Smooth muscle cell (in vitro differentiated cells): ENCODE measurements around the gene CITED1. TPM values are rescaled to one million over a fixed set of nuclear protein-coding genes. Genes with fewer than 3 reads are reported as not detected.

Source experiments
- DNase-seq: peaks from one replicate; lab custom pipeline; 2025; ENCODE audit not compliant: unreplicated experiment; lab: John Stamatoyannopoulos, UW
- H2AFZ ChIP-seq: fragments of 200-600 bp; sonication (generic); 2 replicates; pipeline ENCODE4 v1.6.0; 2016; ENCODE audit warnings: antibody characterized with exemption, low read depth, mild to moderate bottlenecking
- H3F3A ChIP-seq: fragments of 200-600 bp; sonication (generic); 2 replicates; pipeline ENCODE4 v1.6.0; 2017; ENCODE audit warnings: antibody characterized with exemption, low read depth
- H3K27ac ChIP-seq: fragments of 200-600 bp; sonication (generic); 2 replicates; pipeline ENCODE4 v1.5.1; 2016; ENCODE audit warnings: low read depth, mild to moderate bottlenecking
- H3K27me3 ChIP-seq: fragments of 200-600 bp; sonication (generic); 2 replicates; pipeline ENCODE4 v1.6.1; 2016; ENCODE audit warnings: low read depth, mild to moderate bottlenecking
- H3K36me3 ChIP-seq: fragments of 200-600 bp; sonication (generic); 2 replicates; pipeline ENCODE4 v1.5.1; 2016; ENCODE audit warnings: low read depth
- H3K4me1 ChIP-seq: fragments of 200-600 bp; sonication (generic); 2 replicates; pipeline ENCODE4 v1.5.1; 2016; ENCODE audit warnings: low read depth
- H3K4me2 ChIP-seq: fragments of 200-600 bp; sonication (generic); 2 replicates; pipeline ENCODE4 v1.6.0; 2016; ENCODE audit warnings: mild to moderate bottlenecking
- H3K4me3 ChIP-seq: fragments of 200-600 bp; sonication (generic); 2 replicates; pipeline ENCODE4 v1.5.1; 2016; ENCODE audit warnings: mild to moderate bottlenecking
- H3K79me2 ChIP-seq: fragments of 200-600 bp; sonication (generic); 2 replicates; pipeline ENCODE4 v1.6.0; 2016; ENCODE audit warnings: low read depth, mild to moderate bottlenecking
- H3K9ac ChIP-seq: fragments of 200-600 bp; sonication (generic); 2 replicates; pipeline ENCODE4 v1.6.0; 2016; ENCODE audit warnings: low read depth
- H3K9me3 ChIP-seq: fragments of 200-600 bp; sonication (generic); replicated peaks from 2 replicates; pipeline ENCODE4 v1.5.1; 2016; ENCODE audit warnings: low read depth
- H4K20me1 ChIP-seq: fragments of 200-600 bp; sonication (generic); 2 replicates; pipeline ENCODE4 v1.6.0; 2016; ENCODE audit warnings: low read depth
- WGBS: methylation state at CpG from one replicate; pipeline ENCODE4 v1.1.7; 2016; ENCODE audit warnings: low lambda C conversion rate; 5-methylcytosine and 5-hydroxymethylcytosine counted together
- polyA plus RNA-seq: library from polyadenylated mRNA; unstranded; fragments of >200 nt; fragmentation: Nextera tagmentation; extraction: Ambion mirVana; gene quantifications from 2 replicates; pipeline ENCODE4 v1.2.1, GENCODE V29; 2016
- total RNA-seq: library from RNA; depleted of rRNA; stranded (reverse); fragments of >200 nt; gene quantifications from 2 replicates; pipeline ENCODE4 v1.2.3, GENCODE V29; 2014
- TF ChIP-seq, protein P1 (sequence below): fragments of 200-600 bp; sonication (generic); IDR thresholded peaks from 2 replicates; pipeline ENCODE4 v1.5.1; 2017; ENCODE audit warnings: borderline replicate concordance, mild to moderate bottlenecking, antibody characterized with exemption; ENCODE audit not compliant: insufficient read depth, poor library complexity, severe bottlenecking

The CITED1 gene
- total and polyA plus RNA-seq, 2 experiments from 2014 or later: 0.42 to 1.0 TPM

- no peaks in the 10 kb centered on the region for H3K27me3 ChIP-seq
- 80% methylated on average over 3 of the region's 3 CpGs for WGBS
- H3F3A ChIP-seq: no peaks in the 10 kb centered on the region
- no peaks in the 10 kb centered on the region for H3K79me2 ChIP-seq
- no peak overlapping the region for H3K4me3 ChIP-seq
- no peak overlapping the region for H3K9ac ChIP-seq
- no peaks in the 10 kb centered on the region for H3K4me1 ChIP-seq
- no peak overlapping the region for H2AFZ ChIP-seq
- TF ChIP-seq, protein P1, sequence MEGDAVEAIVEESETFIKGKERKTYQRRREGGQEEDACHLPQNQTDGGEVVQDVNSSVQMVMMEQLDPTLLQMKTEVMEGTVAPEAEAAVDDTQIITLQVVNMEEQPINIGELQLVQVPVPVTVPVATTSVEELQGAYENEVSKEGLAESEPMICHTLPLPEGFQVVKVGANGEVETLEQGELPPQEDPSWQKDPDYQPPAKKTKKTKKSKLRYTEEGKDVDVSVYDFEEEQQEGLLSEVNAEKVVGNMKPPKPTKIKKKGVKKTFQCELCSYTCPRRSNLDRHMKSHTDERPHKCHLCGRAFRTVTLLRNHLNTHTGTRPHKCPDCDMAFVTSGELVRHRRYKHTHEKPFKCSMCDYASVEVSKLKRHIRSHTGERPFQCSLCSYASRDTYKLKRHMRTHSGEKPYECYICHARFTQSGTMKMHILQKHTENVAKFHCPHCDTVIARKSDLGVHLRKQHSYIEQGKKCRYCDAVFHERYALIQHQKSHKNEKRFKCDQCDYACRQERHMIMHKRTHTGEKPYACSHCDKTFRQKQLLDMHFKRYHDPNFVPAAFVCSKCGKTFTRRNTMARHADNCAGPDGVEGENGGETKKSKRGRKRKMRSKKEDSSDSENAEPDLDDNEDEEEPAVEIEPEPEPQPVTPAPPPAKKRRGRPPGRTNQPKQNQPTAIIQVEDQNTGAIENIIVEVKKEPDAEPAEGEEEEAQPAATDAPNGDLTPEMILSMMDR: no peak
- no peaks in the 10 kb centered on the region for H3K9me3 ChIP-seq
- DNase-seq: no peak
- H3K36me3 ChIP-seq: no peaks in the 10 kb centered on the region
- H3K27ac ChIP-seq: no peak overlapping the region
- no peaks in the 10 kb centered on the region for H4K20me1 ChIP-seq
- no peak overlapping the region for H3K4me2 ChIP-seq
Observed at GRCh38 chrX:72314881-72315280, 9.2 kb upstream of the CITED1 start.

GRCh38 chrX:72313707-72314641 lies 8.3 kb upstream of the CITED1 start:
- H3K4me1 ChIP-seq: no peaks in the 10 kb centered on the region
- H3K27ac ChIP-seq: no peak overlapping the region
- H3K4me2 ChIP-seq: no peak overlapping the region
- TF ChIP-seq, protein P1: no peak
- no peak overlapping the region for H3K9ac ChIP-seq
- H3F3A ChIP-seq: no peaks in the 10 kb centered on the region
- no peaks in the 10 kb centered on the region for H4K20me1 ChIP-seq
- DNase-seq: no peak
- H2AFZ ChIP-seq: no peak overlapping the region
- H3K27me3 ChIP-seq: no peaks in the 10 kb centered on the region
- no peaks in the 10 kb centered on the region for H3K9me3 ChIP-seq
- no peaks in the 10 kb centered on the region for H3K36me3 ChIP-seq
- 74% methylated on average over 8 of the region's 8 CpGs for WGBS
- H3K79me2 ChIP-seq: no peaks in the 10 kb centered on the region
- no peak overlapping the region for H3K4me3 ChIP-seq

DNA sequence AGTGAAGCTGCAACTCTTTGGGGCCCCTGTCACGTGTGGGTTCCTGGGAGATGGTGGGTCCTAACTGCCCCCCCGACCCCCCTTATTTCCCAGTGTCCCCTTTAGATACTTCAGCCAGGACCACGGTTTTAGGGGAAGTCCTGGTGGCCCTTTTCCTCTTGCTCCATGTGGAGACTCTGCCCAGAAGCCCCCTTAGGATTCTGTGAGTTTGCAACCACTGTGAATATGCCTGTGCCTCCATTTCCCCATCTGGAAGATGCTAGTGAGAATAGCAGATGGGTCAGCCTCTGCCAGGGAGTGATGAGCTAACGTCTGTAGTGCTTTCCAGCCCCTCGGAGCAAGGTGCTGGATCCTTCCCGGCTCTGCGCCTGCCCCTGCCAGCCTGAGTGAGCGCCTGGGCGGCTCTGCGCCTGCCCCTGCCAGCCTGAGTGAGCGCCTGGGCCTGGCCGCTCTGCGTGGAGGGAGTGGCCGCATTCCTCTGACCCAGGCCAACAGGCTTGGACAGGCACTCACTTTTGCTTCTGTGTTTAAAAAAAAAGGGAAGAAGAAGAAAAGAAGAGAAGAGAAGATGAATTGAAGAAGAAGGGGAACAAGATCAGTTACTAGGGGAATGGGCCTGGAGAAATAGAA lies 6.7 kb upstream of the CITED1 start:
- Histone ChIP-seq H3K4me1 (no peaks in the 10 kb centered on the region), H4K20me1 (no peaks in the 10 kb centered on the region), H3K27me3 (peaks cover 14% of the 10 kb centered on the region), H2AFZ (no peak overlapping the region), H3K4me3 (no peak overlapping the region), H3K79me2 (no peaks in the 10 kb centered on the region), H3K9ac (no peak overlapping the region), H3K36me3 (no peaks in the 10 kb centered on the region), H3F3A (no peaks in the 10 kb centered on the region), H3K9me3 (no peaks in the 10 kb centered on the region), H3K27ac (no peak overlapping the region), H3K4me2 (no peak overlapping the region)
- TF ChIP-seq, protein P1: no peak
- DNase-seq: no peak
- 77% methylated on average over 12 of the region's 14 CpGs for WGBS
